NB4 (cell line): ENCODE results near the gene DNHD1.
A peak's percentile ranks its signal among the peaks of the same experiment; 100 is the strongest.

Source experiments
- DNase-seq: peaks from one replicate; pipeline ENCODE4 v3.0.0; 2010; ENCODE audit warnings: low read depth
- H3K4me3 ChIP-seq: one replicate; pipeline ENCODE4 v1.5.1; 2011; ENCODE audit warnings: mild to moderate bottlenecking, low read depth, low read length, moderate library complexity
- MAX ChIP-seq: IDR thresholded peaks from 2 replicates; pipeline ENCODE4 v1.6.1; 2011; ENCODE audit warnings: low read depth, low read length
- MYC ChIP-seq: IDR thresholded peaks from 2 replicates; pipeline ENCODE4 v1.6.1; 2011; ENCODE audit warnings: low read depth, low read length
- POLR2A ChIP-seq: IDR thresholded peaks from 2 replicates; pipeline ENCODE4 v1.6.1; 2011; ENCODE audit warnings: mild to moderate bottlenecking; ENCODE audit not compliant: insufficient read length; ENCODE audit errors: extremely low read depth
- TF ChIP-seq, protein P1 (sequence below): IDR thresholded peaks from one replicate; pipeline ENCODE4 v1.5.1; 2012; ENCODE audit warnings: low read depth, low read length

DNHD1 gene

GRCh38 chr11:6483015-6483414 lies 14.1 kb upstream of the DNHD1 start:
- H3K4me3 ChIP-seq: peak overlapping the region; percentile 99
- DNase-seq: no peak
- no peak for TF ChIP-seq MAX
- no peak for TF ChIP-seq POLR2A
- TF ChIP-seq, protein P1, sequence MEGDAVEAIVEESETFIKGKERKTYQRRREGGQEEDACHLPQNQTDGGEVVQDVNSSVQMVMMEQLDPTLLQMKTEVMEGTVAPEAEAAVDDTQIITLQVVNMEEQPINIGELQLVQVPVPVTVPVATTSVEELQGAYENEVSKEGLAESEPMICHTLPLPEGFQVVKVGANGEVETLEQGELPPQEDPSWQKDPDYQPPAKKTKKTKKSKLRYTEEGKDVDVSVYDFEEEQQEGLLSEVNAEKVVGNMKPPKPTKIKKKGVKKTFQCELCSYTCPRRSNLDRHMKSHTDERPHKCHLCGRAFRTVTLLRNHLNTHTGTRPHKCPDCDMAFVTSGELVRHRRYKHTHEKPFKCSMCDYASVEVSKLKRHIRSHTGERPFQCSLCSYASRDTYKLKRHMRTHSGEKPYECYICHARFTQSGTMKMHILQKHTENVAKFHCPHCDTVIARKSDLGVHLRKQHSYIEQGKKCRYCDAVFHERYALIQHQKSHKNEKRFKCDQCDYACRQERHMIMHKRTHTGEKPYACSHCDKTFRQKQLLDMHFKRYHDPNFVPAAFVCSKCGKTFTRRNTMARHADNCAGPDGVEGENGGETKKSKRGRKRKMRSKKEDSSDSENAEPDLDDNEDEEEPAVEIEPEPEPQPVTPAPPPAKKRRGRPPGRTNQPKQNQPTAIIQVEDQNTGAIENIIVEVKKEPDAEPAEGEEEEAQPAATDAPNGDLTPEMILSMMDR: no peak
- no peak for TF ChIP-seq MYC

DNA sequence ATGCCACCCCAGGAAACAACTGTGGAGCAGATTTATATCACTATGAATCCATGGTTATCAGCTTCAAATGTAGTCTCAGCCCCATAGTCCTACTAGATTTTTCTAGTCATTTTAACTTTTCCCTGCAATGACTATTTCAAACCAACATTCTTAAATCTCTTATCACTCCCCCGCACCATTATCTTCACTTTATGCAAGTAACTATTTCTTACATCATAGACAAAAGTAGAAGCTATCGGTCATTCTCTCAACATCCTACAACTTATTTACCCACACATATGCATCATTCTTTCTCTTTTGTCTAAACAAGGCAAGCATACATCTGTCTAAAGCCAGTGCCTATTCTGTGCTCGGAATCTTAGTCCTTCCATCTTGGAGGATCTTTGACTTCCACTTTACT lies 11.4 kb upstream of the DNHD1 start:
- no peak for DNase-seq
- no peak for TF ChIP-seq MAX
- no peak for TF ChIP-seq POLR2A
- no peak for TF ChIP-seq MYC
- TF ChIP-seq, protein P1: no peak
- H3K4me3 ChIP-seq: no peak overlapping the region

DNA sequence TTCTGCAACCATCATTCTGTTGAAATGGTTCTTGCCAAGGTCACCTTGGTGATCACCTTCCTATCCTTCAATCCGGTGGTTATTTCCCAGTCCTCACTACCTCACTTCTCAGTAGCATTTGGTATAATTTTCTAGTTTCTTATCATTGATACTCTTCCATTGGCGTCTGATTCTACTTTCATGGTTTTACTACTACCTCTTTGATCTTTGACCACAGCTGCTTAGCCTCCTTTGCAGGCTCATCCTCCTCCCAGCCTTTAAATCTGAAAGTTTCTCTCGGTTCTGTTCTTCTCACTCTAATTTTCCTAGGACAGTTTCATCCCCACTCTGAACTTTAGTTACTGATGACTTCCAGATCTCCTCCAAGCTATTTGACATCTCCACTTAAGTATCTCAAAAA lies 10.8 kb upstream of the DNHD1 start:
- TF ChIP-seq MAX: no peak
- no peak for TF ChIP-seq MYC
- TF ChIP-seq POLR2A: no peak
- TF ChIP-seq, protein P1: no peak
- no peak for DNase-seq
- H3K4me3 ChIP-seq: no peak overlapping the region

GRCh38 chr11:6486938-6487337 lies 10.1 kb upstream of the DNHD1 start:
- DNase-seq: no peak
- TF ChIP-seq, protein P1: no peak
- TF ChIP-seq MYC: no peak
- no peak for TF ChIP-seq MAX
- no peak for TF ChIP-seq POLR2A
- no peak overlapping the region for H3K4me3 ChIP-seq

GRCh38 chr11:6488342-6488741 lies 8.7 kb upstream of the DNHD1 start:
- H3K4me3 ChIP-seq: no peak overlapping the region
- DNase-seq: no peak
- TF ChIP-seq MYC (no peak), POLR2A (no peak), MAX (no peak)
- TF ChIP-seq, protein P1: no peak

GRCh38 chr11:6488821-6489220 lies 8.3 kb upstream of the DNHD1 start:
- no peak overlapping the region for H3K4me3 ChIP-seq
- no peak for TF ChIP-seq POLR2A
- no peak for TF ChIP-seq MAX
- no peak for TF ChIP-seq MYC
- TF ChIP-seq, protein P1: no peak
- DNase-seq: no peak
